ENCODE measurements around the gene LGALS16.

Gene LGALS16

GRCh38 chr19:39696387-39696786, 40.7 kb downstream of the LGALS16 start (continued):
- TF ChIP-seq OSR1 (CRISPR knock-in tag; IDR thresholded peaks at IDR 0.05) (no peak), ZNF70 (CRISPR knock-in tag; IDR thresholded peaks at IDR 0.05) (no peak), PPARA (CRISPR knock-in tag; IDR thresholded peaks at IDR 0.05; ENCODE audit: borderline replicate concordance) (no peak), ZNF8 (CRISPR knock-in tag; IDR thresholded peaks at IDR 0.05) (no peak), RARB (CRISPR knock-in tag; IDR thresholded peaks at IDR 0.05) (no peak), ZC3H10 (CRISPR knock-in tag; IDR thresholded peaks at IDR 0.05) (no peak)

GRCh38 chr19:39698535-39698934, 42.8 kb downstream of the LGALS16 start:
- no peak for TF ChIP-seq TOX (CRISPR knock-in tag; IDR thresholded peaks at IDR 0.05; ENCODE audit: borderline replicate concordance)
- TF ChIP-seq, protein P1, sequence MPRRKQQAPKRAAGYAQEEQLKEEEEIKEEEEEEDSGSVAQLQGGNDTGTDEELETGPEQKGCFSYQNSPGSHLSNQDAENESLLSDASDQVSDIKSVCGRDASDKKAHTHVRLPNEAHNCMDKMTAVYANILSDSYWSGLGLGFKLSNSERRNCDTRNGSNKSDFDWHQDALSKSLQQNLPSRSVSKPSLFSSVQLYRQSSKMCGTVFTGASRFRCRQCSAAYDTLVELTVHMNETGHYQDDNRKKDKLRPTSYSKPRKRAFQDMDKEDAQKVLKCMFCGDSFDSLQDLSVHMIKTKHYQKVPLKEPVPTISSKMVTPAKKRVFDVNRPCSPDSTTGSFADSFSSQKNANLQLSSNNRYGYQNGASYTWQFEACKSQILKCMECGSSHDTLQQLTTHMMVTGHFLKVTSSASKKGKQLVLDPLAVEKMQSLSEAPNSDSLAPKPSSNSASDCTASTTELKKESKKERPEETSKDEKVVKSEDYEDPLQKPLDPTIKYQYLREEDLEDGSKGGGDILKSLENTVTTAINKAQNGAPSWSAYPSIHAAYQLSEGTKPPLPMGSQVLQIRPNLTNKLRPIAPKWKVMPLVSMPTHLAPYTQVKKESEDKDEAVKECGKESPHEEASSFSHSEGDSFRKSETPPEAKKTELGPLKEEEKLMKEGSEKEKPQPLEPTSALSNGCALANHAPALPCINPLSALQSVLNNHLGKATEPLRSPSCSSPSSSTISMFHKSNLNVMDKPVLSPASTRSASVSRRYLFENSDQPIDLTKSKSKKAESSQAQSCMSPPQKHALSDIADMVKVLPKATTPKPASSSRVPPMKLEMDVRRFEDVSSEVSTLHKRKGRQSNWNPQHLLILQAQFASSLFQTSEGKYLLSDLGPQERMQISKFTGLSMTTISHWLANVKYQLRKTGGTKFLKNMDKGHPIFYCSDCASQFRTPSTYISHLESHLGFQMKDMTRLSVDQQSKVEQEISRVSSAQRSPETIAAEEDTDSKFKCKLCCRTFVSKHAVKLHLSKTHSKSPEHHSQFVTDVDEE (CRISPR knock-in tag; IDR thresholded peaks at IDR 0.05): no peak
- TF ChIP-seq RARB (CRISPR knock-in tag; IDR thresholded peaks at IDR 0.05): no peak
- TF ChIP-seq, protein P2, sequence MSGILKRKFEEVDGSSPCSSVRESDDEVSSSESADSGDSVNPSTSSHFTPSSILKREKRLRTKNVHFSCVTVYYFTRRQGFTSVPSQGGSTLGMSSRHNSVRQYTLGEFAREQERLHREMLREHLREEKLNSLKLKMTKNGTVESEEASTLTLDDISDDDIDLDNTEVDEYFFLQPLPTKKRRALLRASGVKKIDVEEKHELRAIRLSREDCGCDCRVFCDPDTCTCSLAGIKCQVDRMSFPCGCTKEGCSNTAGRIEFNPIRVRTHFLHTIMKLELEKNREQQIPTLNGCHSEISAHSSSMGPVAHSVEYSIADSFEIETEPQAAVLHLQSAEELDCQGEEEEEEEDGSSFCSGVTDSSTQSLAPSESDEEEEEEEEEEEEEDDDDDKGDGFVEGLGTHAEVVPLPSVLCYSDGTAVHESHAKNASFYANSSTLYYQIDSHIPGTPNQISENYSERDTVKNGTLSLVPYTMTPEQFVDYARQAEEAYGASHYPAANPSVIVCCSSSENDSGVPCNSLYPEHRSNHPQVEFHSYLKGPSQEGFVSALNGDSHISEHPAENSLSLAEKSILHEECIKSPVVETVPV (CRISPR knock-in tag; IDR thresholded peaks at IDR 0.05): no peak
- TF ChIP-seq BACH2 (CRISPR knock-in tag; IDR thresholded peaks at IDR 0.05; ENCODE audit: borderline replicate concordance): no peak
- TF ChIP-seq, protein P3, sequence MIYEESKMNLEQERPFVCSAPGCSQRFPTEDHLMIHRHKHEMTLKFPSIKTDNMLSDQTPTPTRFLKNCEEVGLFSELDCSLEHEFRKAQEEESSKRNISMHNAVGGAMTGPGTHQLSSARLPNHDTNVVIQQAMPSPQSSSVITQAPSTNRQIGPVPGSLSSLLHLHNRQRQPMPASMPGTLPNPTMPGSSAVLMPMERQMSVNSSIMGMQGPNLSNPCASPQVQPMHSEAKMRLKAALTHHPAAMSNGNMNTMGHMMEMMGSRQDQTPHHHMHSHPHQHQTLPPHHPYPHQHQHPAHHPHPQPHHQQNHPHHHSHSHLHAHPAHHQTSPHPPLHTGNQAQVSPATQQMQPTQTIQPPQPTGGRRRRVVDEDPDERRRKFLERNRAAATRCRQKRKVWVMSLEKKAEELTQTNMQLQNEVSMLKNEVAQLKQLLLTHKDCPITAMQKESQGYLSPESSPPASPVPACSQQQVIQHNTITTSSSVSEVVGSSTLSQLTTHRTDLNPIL (CRISPR knock-in tag; IDR thresholded peaks at IDR 0.05; ENCODE audit: low read depth): no peak
- no peak for TF ChIP-seq CSDC2 (CRISPR knock-in tag; IDR thresholded peaks at IDR 0.05)
- no peak for TF ChIP-seq ZC3H10 (CRISPR knock-in tag; IDR thresholded peaks at IDR 0.05)
- no peak for TF ChIP-seq ESRRG (CRISPR knock-in tag; IDR thresholded peaks at IDR 0.05)
- TF ChIP-seq POU6F1 (CRISPR knock-in tag; IDR thresholded peaks at IDR 0.05; ENCODE audit: borderline replicate concordance, low read depth): no peak
- no peak for TF ChIP-seq ZNF8 (CRISPR knock-in tag; IDR thresholded peaks at IDR 0.05)
- TF ChIP-seq PPARA (CRISPR knock-in tag; IDR thresholded peaks at IDR 0.05; ENCODE audit: borderline replicate concordance): no peak
- no peak for TF ChIP-seq ZNF70 (CRISPR knock-in tag; IDR thresholded peaks at IDR 0.05)
- TF ChIP-seq SNAI2 (CRISPR knock-in tag; IDR thresholded peaks at IDR 0.05): no peak
- TF ChIP-seq PATZ1 (CRISPR knock-in tag; IDR thresholded peaks at IDR 0.05; ENCODE audit: borderline replicate concordance): no peak
- ATAC-seq: no peak

GRCh38 chr19:39701291-39701690, 45.6 kb downstream of the LGALS16 start:
- TF ChIP-seq, protein P2 (CRISPR knock-in tag; IDR thresholded peaks at IDR 0.05): no peak
- no peak for TF ChIP-seq PPARA (CRISPR knock-in tag; IDR thresholded peaks at IDR 0.05; ENCODE audit: borderline replicate concordance)
- TF ChIP-seq TCF4 (CRISPR knock-in tag; IDR thresholded peaks at IDR 0.05; ENCODE audit: borderline replicate concordance): no peak
- TF ChIP-seq ZFP30 (CRISPR knock-in tag; IDR thresholded peaks at IDR 0.05): no peak
- no peak for TF ChIP-seq ZNF565 (CRISPR knock-in tag; conservative IDR thresholded peaks at IDR 0.05; ENCODE audit: low read depth)
- no peak for TF ChIP-seq ZC3H10 (CRISPR knock-in tag; IDR thresholded peaks at IDR 0.05)
- no peak for TF ChIP-seq CSDC2 (CRISPR knock-in tag; IDR thresholded peaks at IDR 0.05)
- TF ChIP-seq POU6F1 (CRISPR knock-in tag; IDR thresholded peaks at IDR 0.05; ENCODE audit: borderline replicate concordance, low read depth): no peak
- no peak for TF ChIP-seq ZNF8 (CRISPR knock-in tag; IDR thresholded peaks at IDR 0.05)
- no peak for TF ChIP-seq ZNF70 (CRISPR knock-in tag; IDR thresholded peaks at IDR 0.05)
- no peak for TF ChIP-seq GLIS3 (CRISPR knock-in tag; IDR thresholded peaks at IDR 0.05)
- TF ChIP-seq PATZ1 (CRISPR knock-in tag; IDR thresholded peaks at IDR 0.05; ENCODE audit: borderline replicate concordance): no peak
- no peak for TF ChIP-seq SNAI2 (CRISPR knock-in tag; IDR thresholded peaks at IDR 0.05)
- no peak for TF ChIP-seq TOX (CRISPR knock-in tag; IDR thresholded peaks at IDR 0.05; ENCODE audit: borderline replicate concordance)
- no peak for TF ChIP-seq ESRRG (CRISPR knock-in tag; IDR thresholded peaks at IDR 0.05)
- no peak for TF ChIP-seq OSR1 (CRISPR knock-in tag; IDR thresholded peaks at IDR 0.05)
- no peak for TF ChIP-seq BACH2 (CRISPR knock-in tag; IDR thresholded peaks at IDR 0.05; ENCODE audit: borderline replicate concordance)
- no peak for ATAC-seq
